Measurements from ENCODE around the gene CFAP157. TPM values are rescaled to one million over a fixed set of nuclear protein-coding genes. Genes with fewer than 3 reads are reported as not detected.
A peak's percentile ranks its signal among the peaks of the same experiment; 100 is the strongest.

CFAP157 gene
- total RNA-seq (not detected), polyA plus RNA-seq (under 1 TPM in 1 of 3 donors, not detected in 2; 0.12 TPM)

- intact Hi-C loops (cut with DNase I): no loop called here
- no peak within 1 kb of the TSS for H3K4me3 ChIP-seq
These were observed at the start of gene CFAP157 for GRCh38 chr9:127706836-127707241. CFAP157 (plus strand) TSS chr9:127706988; CDS start chr9:127707032, 44 bp downstream.

GRCh38 chr9:127658428-127658827 is 48.4 kb upstream of the CFAP157 start:
- Histone ChIP-seq H3K27ac (no peak overlapping the region), H3K4me1 (no peaks in the 10 kb centered on the region), H3K36me3 (peaks cover 0 to 54% (median 4%) of the 10 kb centered on the region in 4 donors), H3K27me3 (no peaks in the 10 kb centered on the region), H3K9me3 (no peaks in the 10 kb centered on the region), H3K4me3 (no peak overlapping the region)
- no peak for TF ChIP-seq POLR2A (IDR thresholded peaks at IDR 0.05)
- no peak for TF ChIP-seq POLR2AphosphoS5 (IDR thresholded peaks at IDR 0.05)
- TF ChIP-seq CTCF (IDR thresholded peaks at IDR 0.05): no peak
- TF ChIP-seq EP300 (IDR thresholded peaks at IDR 0.05): no peak
- no peak for DNase-seq
- 64 to 86% methylated on average over 5 of the region's 5 CpGs for WGBS, 2 donors
- intact Hi-C loops (cut with DNase I): no loop called here

More at GRCh38 chr9:127706836-127707241, at the start of gene CFAP157:
- TF ChIP-seq POLR2AphosphoS5 (IDR thresholded peaks at IDR 0.05) (no peak), CTCF (IDR thresholded peaks at IDR 0.05) (no peak), EP300 (IDR thresholded peaks at IDR 0.05) (no peak)
- no peaks in the 10 kb centered on the region for H3K4me1 ChIP-seq
- no peaks in the 10 kb centered on the region for H3K9me3 ChIP-seq
- WGBS, 2 donors: 61 to 69% methylated on average over 11 of the region's 11 CpGs
- H3K36me3 ChIP-seq: no peaks in the 10 kb centered on the region
- no peak within 1 kb of the TSS for H3K27ac ChIP-seq
- H3K27me3 ChIP-seq: no peaks in the 10 kb centered on the region
- no peak for DNase-seq

- Histone ChIP-seq H3K4me3 (no peak overlapping the region), H3K9me3 (no peaks in the 10 kb centered on the region), H3K4me1 (no peaks in the 10 kb centered on the region), H3K27ac (no peak overlapping the region), H3K27me3 (no peaks in the 10 kb centered on the region), H3K36me3 (peaks cover 0 to 63% (median 8%) of the 10 kb centered on the region in 4 donors)
- intact Hi-C loops (cut with DNase I): no loop called here
- DNase-seq: no peak
- TF ChIP-seq POLR2A (IDR thresholded peaks at IDR 0.05) (no peak), POLR2AphosphoS5 (IDR thresholded peaks at IDR 0.05) (peak in 1 of 4 donors; percentile 19)
- 40 to 73% methylated on average over 13 of the region's 13 CpGs for WGBS, 2 donors
These were observed 45.7 kb upstream of the CFAP157 start for GRCh38 chr9:127660886-127661741.

GRCh38 chr9:127662617-127663016 is 44.2 kb upstream of the CFAP157 start:
- no peak for DNase-seq
- no peak overlapping the region for H3K27ac ChIP-seq
- no peak overlapping the region for H3K4me3 ChIP-seq
- 80 to 90% methylated on average over 1 of the region's 1 CpG for WGBS, 2 donors
- TF ChIP-seq POLR2AphosphoS5 (IDR thresholded peaks at IDR 0.05): no peak
- no peak for TF ChIP-seq CTCF (IDR thresholded peaks at IDR 0.05)
- H3K4me1 ChIP-seq: no peaks in the 10 kb centered on the region
- H3K36me3 ChIP-seq: peaks cover 0 to 78% (median 10%) of the 10 kb centered on the region in 4 donors
- intact Hi-C loops (cut with DNase I): no loop called here
- H3K9me3 ChIP-seq: no peaks in the 10 kb centered on the region
- H3K27me3 ChIP-seq: no peaks in the 10 kb centered on the region

GRCh38 chr9:127664324-127664677 is 42.5 kb upstream of the CFAP157 start:
- Histone ChIP-seq H3K27me3 (no peaks in the 10 kb centered on the region), H3K4me3 (no peak overlapping the region), H3K4me1 (no peaks in the 10 kb centered on the region), H3K36me3 (peaks cover 0 to 88% (median 10%) of the 10 kb centered on the region in 4 donors), H3K9me3 (no peaks in the 10 kb centered on the region), H3K27ac (peak overlapping the region in 1 of 4 donors; percentile 38)
- no peak for DNase-seq
- TF ChIP-seq EP300 (IDR thresholded peaks at IDR 0.05) (no peak), CTCF (IDR thresholded peaks at IDR 0.05) (no peak), POLR2A (IDR thresholded peaks at IDR 0.05) (no peak), POLR2AphosphoS5 (IDR thresholded peaks at IDR 0.05) (no peak)
- 89 to 93% methylated on average over 7 of the region's 7 CpGs for WGBS, 2 donors
- intact Hi-C loops (cut with DNase I): no loop called here
